Activated CD4-positive, alpha-beta memory T cell treated with anti-CD3 and anti-CD28 coated beads, Interleukin-2, amount 10 ng/mL, durations not matched to agents 7 days and 5 days (primary cell): Measurements from ENCODE around the gene MTCL1. TPM values are rescaled to one million over a fixed set of nuclear protein-coding genes. Genes with fewer than 3 reads are reported as not detected.

Experiments
- CTCF ChIA-PET: fragments of 350-600 bp; sonication (Branson Sonifier 250); formaldehyde crosslinking; loops from one replicate; lab custom pipeline; 2021; ENCODE audit warnings: antibody characterized with exemption, inconsistent platforms; lab: Charles Lee
- POLR2A ChIA-PET: fragments of 350-600 bp; sonication (Branson Sonifier 250); formaldehyde crosslinking; loops from one replicate; lab custom pipeline; 2021; ENCODE audit warnings: antibody characterized with exemption; lab: Charles Lee
- DNase-seq: peaks from one replicate; pipeline ENCODE4 v3.0.0-alpha.2; 2020
- H3K27ac Mint-ChIP-seq: one replicate; pipeline ENCODE4 v1.8.0; 2021; ENCODE audit warnings: mild to moderate bottlenecking, mixed read lengths
- H3K27me3 Mint-ChIP-seq: one replicate; pipeline ENCODE4 v1.8.0; 2021; ENCODE audit warnings: mixed read lengths
- H3K36me3 Mint-ChIP-seq: one replicate; pipeline ENCODE4 v1.8.0; 2021; ENCODE audit warnings: low read depth, mixed read lengths
- H3K4me1 Mint-ChIP-seq: one replicate; pipeline ENCODE4 v1.8.0; 2021; ENCODE audit warnings: mixed read lengths
- H3K4me3 Mint-ChIP-seq: one replicate; pipeline ENCODE4 v1.8.0; 2021; ENCODE audit warnings: mild to moderate bottlenecking, mixed read lengths
- H3K9me3 Mint-ChIP-seq: one replicate; pipeline ENCODE4 v1.8.0; 2021; ENCODE audit warnings: mixed read lengths
- total RNA-seq, 2 experiments: library from RNA; stranded (reverse); gene quantifications; one replicate each; pipeline ENCODE4 v1.2.3, GENCODE V29; 2021

MTCL1 gene
- total RNA-seq, 2 experiments from 2014 or later = 0.75 to 1.1 TPM

DNA sequence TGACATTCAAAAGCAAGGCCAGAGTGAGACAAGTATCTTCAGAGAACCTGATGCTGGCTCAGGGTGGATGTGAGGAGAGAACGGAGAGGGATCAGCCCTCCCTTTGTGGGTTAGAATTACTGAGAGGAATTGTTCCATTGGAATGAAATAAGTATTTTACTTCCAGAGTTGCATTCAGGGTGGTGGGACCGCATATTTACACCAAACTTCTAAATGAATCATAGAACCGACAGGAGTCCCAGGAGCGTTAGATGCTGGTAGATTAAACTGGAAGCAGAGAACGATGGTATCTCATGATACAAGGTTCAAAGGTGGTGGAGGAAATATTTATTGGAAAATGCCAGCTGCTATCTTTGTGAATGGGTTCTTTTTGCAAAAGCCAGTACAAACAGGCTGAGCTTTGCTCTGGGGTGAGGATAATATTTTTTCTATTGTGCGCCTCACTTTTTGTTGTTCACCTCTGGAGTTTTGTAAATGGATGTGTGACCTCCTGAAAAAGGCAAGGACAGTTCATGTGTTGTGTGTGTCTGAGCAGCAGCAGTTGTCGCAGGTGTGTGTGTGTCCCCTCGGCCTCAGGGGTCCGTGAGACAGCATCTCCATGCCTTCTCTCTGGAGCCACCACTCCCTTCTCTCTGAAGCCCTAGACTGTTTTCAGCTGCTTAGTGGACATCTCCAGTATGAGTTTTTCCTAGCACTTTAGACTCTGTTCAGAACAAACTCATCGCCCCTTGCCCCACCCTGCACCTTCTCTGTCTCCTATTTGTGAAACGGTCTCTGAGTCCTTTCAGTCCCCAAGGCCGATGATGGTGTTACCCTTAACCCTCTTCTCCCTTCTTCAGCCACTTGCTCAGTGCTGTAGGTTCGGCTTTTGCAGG is 17.8 kb downstream of the MTCL1 start:
- no peak overlapping the region for H3K27ac Mint-ChIP-seq
- H3K27me3 Mint-ChIP-seq = peaks cover 4% of the 10 kb centered on the region
- peaks cover 2% of the 10 kb centered on the region for H3K9me3 Mint-ChIP-seq
- ChIA-PET POLR2A (no interaction called here), CTCF (no interaction called here)
- H3K36me3 Mint-ChIP-seq = no peaks in the 10 kb centered on the region
- no peak overlapping the region for H3K4me3 Mint-ChIP-seq
- H3K4me1 Mint-ChIP-seq = no peaks in the 10 kb centered on the region
- DNase-seq = no peak

- Mint-ChIP-seq H3K4me1 (no peaks in the 10 kb centered on the region), H3K9me3 (peaks cover 2% of the 10 kb centered on the region), H3K27me3 (peaks cover 2% of the 10 kb centered on the region), H3K27ac (no peak overlapping the region), H3K36me3 (no peaks in the 10 kb centered on the region), H3K4me3 (no peak overlapping the region)
- ChIA-PET POLR2A (no interaction called here), CTCF (no interaction called here)
- DNase-seq = no peak
Observed at GRCh38 chr18:8724452-8724851, 19.1 kb downstream of the MTCL1 start.

- ChIA-PET POLR2A (no interaction called here), CTCF (no interaction called here)
- Mint-ChIP-seq H3K27me3 (peaks cover 2% of the 10 kb centered on the region), H3K4me3 (no peak overlapping the region), H3K9me3 (peaks cover 2% of the 10 kb centered on the region), H3K4me1 (no peaks in the 10 kb centered on the region), H3K36me3 (no peaks in the 10 kb centered on the region), H3K27ac (no peak overlapping the region)
- no peak for DNase-seq
Observed at GRCh38 chr18:8726281-8726680, 20.9 kb downstream of the MTCL1 start.

GRCh38 chr18:8726963-8727705 is 21.8 kb downstream of the MTCL1 start:
- no peak for DNase-seq
- Mint-ChIP-seq H3K27me3 (peaks cover 2% of the 10 kb centered on the region), H3K4me1 (no peaks in the 10 kb centered on the region), H3K36me3 (no peaks in the 10 kb centered on the region), H3K9me3 (peaks cover 2% of the 10 kb centered on the region), H3K27ac (no peak overlapping the region), H3K4me3 (no peak overlapping the region)
- POLR2A ChIA-PET = no interaction called here
- CTCF ChIA-PET = no interaction called here

DNA sequence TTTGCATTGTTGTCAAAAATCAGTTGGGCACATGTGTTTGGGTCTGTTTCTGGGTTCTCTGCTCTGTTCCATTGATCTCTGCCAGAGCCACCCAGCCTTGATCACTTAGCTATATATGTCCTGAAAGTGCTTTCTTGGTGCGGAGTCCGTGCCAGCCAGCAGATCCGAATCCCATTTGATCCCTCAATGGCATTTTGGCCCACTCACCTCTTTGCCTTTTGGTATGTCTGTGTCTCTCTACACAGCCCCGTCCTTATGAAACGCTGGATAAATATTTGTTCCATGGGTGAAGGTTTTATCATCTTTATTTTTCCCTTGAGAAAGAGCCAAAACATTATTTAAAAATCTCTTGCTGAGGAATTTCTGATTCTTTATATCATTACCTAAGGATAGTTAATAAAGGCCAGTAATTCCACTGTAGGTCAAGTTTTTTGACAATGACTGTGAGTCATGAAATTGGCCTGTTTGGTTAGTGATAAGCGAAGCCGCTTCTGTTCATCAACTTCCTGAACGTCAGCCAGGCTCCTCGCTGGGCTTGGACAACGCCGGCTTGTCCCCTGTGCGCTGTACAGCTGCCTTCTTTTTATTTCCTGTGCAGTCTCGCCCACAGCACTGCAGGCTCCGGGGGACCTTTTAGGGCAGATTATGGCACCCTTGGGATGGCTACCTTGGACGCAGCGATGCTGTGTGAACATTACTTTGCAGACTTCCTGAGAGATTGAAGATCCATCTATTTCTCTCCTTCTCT is 24.9 kb downstream of the MTCL1 start:
- no peak for DNase-seq
- H3K27me3 Mint-ChIP-seq = no peaks in the 10 kb centered on the region
- H3K4me1 Mint-ChIP-seq = no peaks in the 10 kb centered on the region
- CTCF ChIA-PET = no interaction called here
- H3K9me3 Mint-ChIP-seq = peaks cover 2% of the 10 kb centered on the region
- no peaks in the 10 kb centered on the region for H3K36me3 Mint-ChIP-seq
- no peak overlapping the region for H3K4me3 Mint-ChIP-seq
- POLR2A ChIA-PET = no interaction called here
- no peak overlapping the region for H3K27ac Mint-ChIP-seq

- no peaks in the 10 kb centered on the region for H3K9me3 Mint-ChIP-seq
- no peaks in the 10 kb centered on the region for H3K36me3 Mint-ChIP-seq
- ChIA-PET POLR2A (no interaction called here), CTCF (no interaction called here)
- peaks cover 4% of the 10 kb centered on the region for H3K27me3 Mint-ChIP-seq
- no peaks in the 10 kb centered on the region for H3K4me1 Mint-ChIP-seq
- no peak overlapping the region for H3K27ac Mint-ChIP-seq
- H3K4me3 Mint-ChIP-seq = no peak overlapping the region
- no peak for DNase-seq
Observed at GRCh38 chr18:8732442-8733360, 27.3 kb downstream of the MTCL1 start.

DNA sequence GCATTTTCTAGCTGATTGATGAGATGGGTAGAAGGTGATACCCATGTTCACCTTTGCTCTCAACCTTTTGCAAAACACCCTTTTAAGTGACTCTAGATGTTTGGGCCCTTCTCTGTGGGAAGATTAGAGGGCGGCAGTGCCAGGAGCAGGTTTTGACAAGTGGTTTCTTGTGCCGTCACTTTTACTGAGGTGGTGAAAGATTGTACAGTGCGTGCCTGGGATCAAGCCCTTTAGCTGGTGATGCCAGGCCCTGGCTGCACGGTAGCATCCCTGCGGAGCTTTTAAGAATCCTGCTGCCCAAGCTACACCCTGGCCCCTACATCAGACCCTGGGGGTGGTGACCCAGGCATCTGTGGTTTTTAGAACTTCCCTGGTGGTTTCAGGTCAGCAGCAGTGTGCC is 29.1 kb downstream of the MTCL1 start:
- ChIA-PET CTCF (no interaction called here), POLR2A (no interaction called here)
- Mint-ChIP-seq H3K4me3 (no peak overlapping the region), H3K27me3 (peaks cover 4% of the 10 kb centered on the region), H3K36me3 (no peaks in the 10 kb centered on the region), H3K4me1 (no peaks in the 10 kb centered on the region), H3K9me3 (no peaks in the 10 kb centered on the region), H3K27ac (no peak overlapping the region)
- no peak for DNase-seq

DNA sequence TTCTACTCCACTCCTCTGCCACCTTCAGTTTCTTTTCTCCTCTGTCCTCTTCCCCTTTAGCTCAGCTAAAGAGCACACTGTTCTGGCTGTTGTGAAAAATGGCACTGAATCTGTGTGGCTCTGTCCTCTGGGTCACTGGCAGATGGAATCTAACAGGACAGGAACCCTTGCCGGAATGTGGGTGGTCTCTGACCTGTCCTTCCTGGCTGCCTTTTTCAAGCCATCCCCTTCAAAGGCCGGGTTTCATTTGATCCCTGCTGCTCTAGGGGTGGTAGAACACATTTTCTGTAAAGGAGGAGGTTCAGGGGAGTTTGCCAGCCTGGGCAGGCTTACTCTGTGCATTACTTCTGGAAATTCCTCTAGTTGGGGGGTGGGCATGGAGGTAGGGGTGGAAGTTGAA is 29.9 kb downstream of the MTCL1 start:
- no peaks in the 10 kb centered on the region for H3K4me1 Mint-ChIP-seq
- no peak overlapping the region for H3K4me3 Mint-ChIP-seq
- no peaks in the 10 kb centered on the region for H3K9me3 Mint-ChIP-seq
- peaks cover 4% of the 10 kb centered on the region for H3K27me3 Mint-ChIP-seq
- no peak overlapping the region for H3K27ac Mint-ChIP-seq
- DNase-seq = no peak
- H3K36me3 Mint-ChIP-seq = no peaks in the 10 kb centered on the region
- ChIA-PET CTCF (no interaction called here), POLR2A (no interaction called here)

- Mint-ChIP-seq H3K9me3 (peaks cover 24% of the 10 kb centered on the region), H3K27ac (no peak overlapping the region), H3K27me3 (peaks cover 6% of the 10 kb centered on the region), H3K4me1 (peaks cover 35% of the 10 kb centered on the region), H3K4me3 (no peak overlapping the region), H3K36me3 (peaks cover 12% of the 10 kb centered on the region)
- ChIA-PET CTCF (no interaction called here), POLR2A (no interaction called here)
- no peak for DNase-seq
Observed at GRCh38 chr18:8741117-8741516, 35.8 kb downstream of the MTCL1 start.

- H3K27me3 Mint-ChIP-seq = peaks cover 4% of the 10 kb centered on the region
- H3K36me3 Mint-ChIP-seq = peaks cover 12% of the 10 kb centered on the region
- peaks cover 35% of the 10 kb centered on the region for H3K4me1 Mint-ChIP-seq
Observed at GRCh38 chr18:8741532-8741931, 36.2 kb downstream of the MTCL1 start.

DNA sequence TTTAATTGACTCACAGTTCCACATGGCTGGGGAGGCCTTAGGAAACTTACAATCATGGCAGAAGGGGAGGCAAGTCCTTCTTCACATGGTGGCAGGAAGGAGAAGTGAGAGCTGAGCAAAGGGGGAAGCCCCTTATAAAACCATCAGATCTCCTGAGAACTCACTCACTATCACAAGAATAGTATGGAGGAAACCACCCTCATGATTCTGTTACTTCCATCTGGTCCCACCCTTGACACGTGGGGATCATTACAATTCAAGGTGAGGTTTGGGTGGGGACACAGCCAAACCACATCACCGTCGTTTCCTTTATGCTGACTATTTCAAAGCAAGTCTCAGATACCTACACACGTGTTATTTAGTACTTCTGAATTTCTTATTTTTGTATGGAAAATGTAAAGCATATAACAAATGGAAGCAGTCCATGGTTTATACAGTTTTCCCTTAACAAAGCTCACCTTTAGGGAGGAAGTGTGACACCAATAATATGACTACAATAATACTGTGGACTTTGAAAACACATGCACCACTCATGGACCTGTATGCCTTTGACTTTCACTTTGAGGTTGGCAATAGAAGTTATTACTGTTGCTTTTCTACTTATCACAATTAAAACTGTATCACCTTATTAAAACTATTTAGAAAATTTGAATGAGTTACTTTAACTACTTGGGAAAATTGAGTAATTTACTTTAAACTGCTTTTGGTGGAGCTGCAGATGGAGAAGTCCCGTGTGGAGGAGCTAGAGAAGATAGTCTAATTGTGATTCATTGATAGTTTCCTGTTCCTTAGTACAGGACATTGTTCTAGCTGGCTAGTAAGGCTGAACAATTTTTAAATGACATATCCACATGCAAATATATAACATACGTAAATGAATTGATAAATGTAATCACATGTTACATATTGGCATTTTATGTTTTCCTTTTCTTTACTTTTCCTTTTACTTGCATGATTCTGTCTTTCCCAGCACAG is 37.3 kb downstream of the MTCL1 start:
- Mint-ChIP-seq H3K4me1 (peaks cover 35% of the 10 kb centered on the region), H3K36me3 (peaks cover 12% of the 10 kb centered on the region), H3K27me3 (peaks cover 4% of the 10 kb centered on the region), H3K4me3 (no peak overlapping the region), H3K27ac (peak overlapping the region; percentile 47), H3K9me3 (peaks cover 24% of the 10 kb centered on the region)
- CTCF ChIA-PET = no interaction called here
- POLR2A ChIA-PET = interaction anchor here (1.2 kb wide), 1 partner anchor 12 kb away, joined by 4 read pairs; no protein-coding TSS in a partner anchor
- DNase-seq = peak; percentile 21

More at GRCh38 chr18:8741532-8741931, 36.2 kb downstream of the MTCL1 start:
- peaks cover 24% of the 10 kb centered on the region for H3K9me3 Mint-ChIP-seq
- no peak for DNase-seq
- CTCF ChIA-PET = no interaction called here
- POLR2A ChIA-PET = no interaction called here
- no peak overlapping the region for H3K27ac Mint-ChIP-seq
- no peak overlapping the region for H3K4me3 Mint-ChIP-seq
